HG03039 (cell line): ENCODE results near the gene ALOXE3.

Experiments
- ATAC-seq: cut with Tn5 transposase; IDR thresholded peaks from one replicate; pipeline ENCODE4 v1.9.1; 2021; ENCODE audit warnings: mild to moderate bottlenecking, moderate library complexity; ENCODE audit not compliant: unreplicated experiment

The ALOXE3 gene

GRCh38 chr17:8117980-8118768 is at the start of gene ALOXE3:
Gene ALOXE3 (minus strand): TSS chr17:8118514. CDS start chr17:8117990, 524 bp downstream.
- no peak for ATAC-seq

GRCh38 chr17:8167526-8167925 is 49.2 kb upstream of the ALOXE3 start:
- no peak for ATAC-seq

- ATAC-seq = no peak
Measured at GRCh38 chr17:8166731-8167130, 48.4 kb upstream of the ALOXE3 start.

GRCh38 chr17:8164815-8165131 is 46.5 kb upstream of the ALOXE3 start:
- no peak for ATAC-seq

GRCh38 chr17:8163978-8164814 is 45.9 kb upstream of the ALOXE3 start:
- no peak for ATAC-seq

- ATAC-seq = peak; percentile 9
Measured at GRCh38 chr17:8162997-8163977, 45.0 kb upstream of the ALOXE3 start.

- peak; percentile 47 for ATAC-seq
Measured at GRCh38 chr17:8162233-8162996, 44.1 kb upstream of the ALOXE3 start, which contains the start of gene VAMP2. Gene VAMP2 (minus strand): TSS chr17:8162948. CDS start chr17:8162879, 69 bp downstream.

- ATAC-seq = no peak
Measured at GRCh38 chr17:8161289-8162232, 43.2 kb upstream of the ALOXE3 start.

- no peak for ATAC-seq
Measured at GRCh38 chr17:8160741-8161221, 42.5 kb upstream of the ALOXE3 start.

- no peak for ATAC-seq
Measured at GRCh38 chr17:8160224-8160577, 41.9 kb upstream of the ALOXE3 start.

- ATAC-seq = no peak
Measured at GRCh38 chr17:8159459-8160223, 41.3 kb upstream of the ALOXE3 start.

- ATAC-seq = no peak
Measured at GRCh38 chr17:8159032-8159400, 40.7 kb upstream of the ALOXE3 start.

- no peak for ATAC-seq
Measured at GRCh38 chr17:8158267-8159031, 40.1 kb upstream of the ALOXE3 start.

GRCh38 chr17:8156246-8156992 is 38.1 kb upstream of the ALOXE3 start:
- peak; percentile 70 for ATAC-seq

GRCh38 chr17:8155996-8156245 is 37.6 kb upstream of the ALOXE3 start:
- ATAC-seq = no peak

GRCh38 chr17:8155231-8155995 is 37.1 kb upstream of the ALOXE3 start:
- ATAC-seq = no peak
